Mucosa of descending colon (tissue), 3 donors: ENCODE data around the gene TNRC6C. TPM values are rescaled to one million over a fixed set of nuclear protein-coding genes. Genes with fewer than 3 reads are reported as not detected.

ENCODE experiments used
- ATAC-seq: fragments of 200-7000 bp; cut with Tn5 transposase; one replicate; pipeline ENCODE4 v1.9.1; 2020; ENCODE audit warnings: mild to moderate bottlenecking, moderate library complexity
- DNase-seq, 3 donors: peaks; one replicate each; pipeline ENCODE4 v3.0.0-alpha.2; 2020
- H3K36me3 ChIP-seq: fragments of 200-600 bp; one replicate; pipeline ENCODE4 v1.8.0; 2021; ENCODE audit warnings: low read depth, mild to moderate bottlenecking
- H3K4me1 ChIP-seq: fragments of 200-600 bp; one replicate; pipeline ENCODE4 v1.8.0; 2021; ENCODE audit warnings: low read depth, mild to moderate bottlenecking
- H3K4me3 ChIP-seq: fragments of 200-600 bp; one replicate; pipeline ENCODE4 v1.8.0; 2021; ENCODE audit warnings: mild to moderate bottlenecking
- H3K9me3 ChIP-seq: fragments of 200-600 bp; one replicate; pipeline ENCODE4 v1.8.0; 2021; ENCODE audit warnings: mild to moderate bottlenecking
- intact Hi-C, 2 donors: fragments of 100-400 bp; cut with DNase I in 1 of 2; cut with micrococcal nuclease in 1 of 2; formaldehyde crosslinking; loops; one replicate each; pipeline versions ENCODE4 v1.11.0 to v1.11.1; 2022; cut with DNase I, micrococcal nuclease
- total RNA-seq, 3 donors: library from RNA; stranded (reverse); fragmentation: NEBNext Ultra II Directional in 2 of 3; extraction: Animal tissue kit (Norgen Biotek cat#: 25700) in 2 of 3; gene quantifications; one replicate each; pipeline versions ENCODE4 v1.2.1 to v1.2.4, GENCODE V29; 2021 to 2023
- TF ChIP-seq, protein P1 (sequence below): fragments of 200-600 bp; IDR thresholded peaks from one replicate; pipeline ENCODE4 v1.8.0; 2022; ENCODE audit warnings: antibody characterized with exemption, mild to moderate bottlenecking
- donor health status: DM: no; HTN: no; CAD: no; lungs with moderate emphysema.
- donor health status: DM: no; HTN: no; CAD: no.
- donor health status: DM: no; HTN: yes; CAD: no.

Gene TNRC6C
- total RNA-seq, 3 donors from 2014 or later: 13.7 to 32.6 (median 20.7) TPM

DNA sequence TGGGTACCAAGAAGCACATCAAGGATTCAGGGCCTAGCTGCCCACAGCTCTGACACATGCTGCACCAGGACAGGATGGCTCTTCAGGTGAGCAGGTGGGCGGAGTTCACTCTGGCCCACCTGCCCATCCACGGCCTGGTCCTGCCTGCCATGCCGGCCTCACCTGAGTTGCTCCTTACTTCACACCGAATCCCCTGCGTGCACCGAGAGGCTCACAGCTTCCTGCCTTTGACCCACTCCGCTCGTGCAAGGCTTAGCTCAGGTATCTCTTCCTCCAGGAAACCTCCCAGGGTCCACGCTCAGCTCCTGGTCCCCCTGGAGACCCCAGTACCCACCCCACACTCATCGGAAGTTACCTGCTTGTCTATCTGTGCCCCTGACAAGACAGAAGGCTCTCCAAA is 21.6 kb upstream of the TNRC6C start:
- no peak overlapping the region for H3K4me3 ChIP-seq
- no peak for ATAC-seq

GRCh38 chr17:77941004-77941403 is 17.5 kb upstream of the TNRC6C start:
- intact Hi-C loops: no loop called here
- Histone ChIP-seq H3K36me3 (no peaks in the 10 kb centered on the region), H3K4me1 (peaks cover 2% of the 10 kb centered on the region), H3K4me3 (no peak overlapping the region), H3K9me3 (no peaks in the 10 kb centered on the region)
- DNase-seq (no peak), ATAC-seq (no peak)
- TF ChIP-seq, protein P1, sequence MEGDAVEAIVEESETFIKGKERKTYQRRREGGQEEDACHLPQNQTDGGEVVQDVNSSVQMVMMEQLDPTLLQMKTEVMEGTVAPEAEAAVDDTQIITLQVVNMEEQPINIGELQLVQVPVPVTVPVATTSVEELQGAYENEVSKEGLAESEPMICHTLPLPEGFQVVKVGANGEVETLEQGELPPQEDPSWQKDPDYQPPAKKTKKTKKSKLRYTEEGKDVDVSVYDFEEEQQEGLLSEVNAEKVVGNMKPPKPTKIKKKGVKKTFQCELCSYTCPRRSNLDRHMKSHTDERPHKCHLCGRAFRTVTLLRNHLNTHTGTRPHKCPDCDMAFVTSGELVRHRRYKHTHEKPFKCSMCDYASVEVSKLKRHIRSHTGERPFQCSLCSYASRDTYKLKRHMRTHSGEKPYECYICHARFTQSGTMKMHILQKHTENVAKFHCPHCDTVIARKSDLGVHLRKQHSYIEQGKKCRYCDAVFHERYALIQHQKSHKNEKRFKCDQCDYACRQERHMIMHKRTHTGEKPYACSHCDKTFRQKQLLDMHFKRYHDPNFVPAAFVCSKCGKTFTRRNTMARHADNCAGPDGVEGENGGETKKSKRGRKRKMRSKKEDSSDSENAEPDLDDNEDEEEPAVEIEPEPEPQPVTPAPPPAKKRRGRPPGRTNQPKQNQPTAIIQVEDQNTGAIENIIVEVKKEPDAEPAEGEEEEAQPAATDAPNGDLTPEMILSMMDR: no peak

More for the DNA sequence above, 21.6 kb upstream of the TNRC6C start:
- DNase-seq: no peak
- intact Hi-C loops: no loop called here
- H3K9me3 ChIP-seq: no peaks in the 10 kb centered on the region
- no peaks in the 10 kb centered on the region for H3K36me3 ChIP-seq
- peaks cover 3% of the 10 kb centered on the region for H3K4me1 ChIP-seq
- TF ChIP-seq, protein P1: no peak

DNA sequence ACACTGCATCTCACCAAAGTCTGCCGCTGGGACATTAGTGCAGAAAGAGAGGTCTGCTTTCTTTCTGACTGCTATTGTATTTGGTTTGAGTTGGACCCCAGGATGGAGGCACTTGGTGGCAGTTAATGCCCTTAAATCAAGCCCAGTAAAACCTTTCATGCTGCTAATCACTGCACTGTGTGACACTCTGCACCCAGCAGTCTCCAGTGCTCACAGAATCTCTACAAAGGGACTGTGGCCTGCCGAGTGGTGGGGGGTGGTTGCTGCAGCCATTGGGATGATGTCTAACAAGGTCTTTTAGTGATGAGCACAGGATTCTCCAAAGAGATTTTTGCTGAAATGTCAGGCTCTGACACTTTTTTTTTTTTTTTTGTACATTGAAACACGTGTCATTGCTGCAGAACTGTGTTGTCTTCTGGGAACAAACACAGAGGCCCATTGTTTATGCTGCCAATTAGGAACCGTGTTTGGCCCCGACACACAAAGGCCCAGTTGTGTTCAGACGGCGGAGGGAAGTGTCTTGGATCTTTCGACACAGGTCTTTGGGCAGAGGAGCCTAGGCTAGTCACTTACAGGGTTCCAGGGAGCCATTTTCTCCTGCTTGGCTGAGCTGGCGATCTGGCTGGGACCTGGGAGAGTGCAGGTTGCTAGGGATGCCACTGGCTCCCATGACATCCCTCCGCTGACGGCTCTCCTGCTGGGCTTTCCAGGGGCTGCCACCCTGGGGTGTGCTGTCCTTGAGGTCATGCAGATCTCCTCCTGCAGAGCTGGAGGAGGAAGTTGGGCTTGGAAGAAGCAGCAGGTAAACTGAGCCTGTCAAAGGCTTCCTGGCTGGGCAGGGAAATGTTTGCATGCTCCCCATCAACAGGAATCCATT is 16.2 kb upstream of the TNRC6C start:
- intact Hi-C loops: no loop called here
- Histone ChIP-seq H3K4me3 (no peak overlapping the region), H3K36me3 (no peaks in the 10 kb centered on the region), H3K9me3 (no peaks in the 10 kb centered on the region), H3K4me1 (no peaks in the 10 kb centered on the region)
- TF ChIP-seq, protein P1: no peak
- DNase-seq (no peak), ATAC-seq (no peak)

GRCh38 chr17:77943971-77944370 is 14.5 kb upstream of the TNRC6C start:
- TF ChIP-seq, protein P1: no peak
- ATAC-seq: no peak
- intact Hi-C loops: no loop called here
- no peak for DNase-seq
- H3K4me1 ChIP-seq: no peaks in the 10 kb centered on the region
- no peak overlapping the region for H3K4me3 ChIP-seq
- H3K9me3 ChIP-seq: no peaks in the 10 kb centered on the region
- H3K36me3 ChIP-seq: no peaks in the 10 kb centered on the region

DNA sequence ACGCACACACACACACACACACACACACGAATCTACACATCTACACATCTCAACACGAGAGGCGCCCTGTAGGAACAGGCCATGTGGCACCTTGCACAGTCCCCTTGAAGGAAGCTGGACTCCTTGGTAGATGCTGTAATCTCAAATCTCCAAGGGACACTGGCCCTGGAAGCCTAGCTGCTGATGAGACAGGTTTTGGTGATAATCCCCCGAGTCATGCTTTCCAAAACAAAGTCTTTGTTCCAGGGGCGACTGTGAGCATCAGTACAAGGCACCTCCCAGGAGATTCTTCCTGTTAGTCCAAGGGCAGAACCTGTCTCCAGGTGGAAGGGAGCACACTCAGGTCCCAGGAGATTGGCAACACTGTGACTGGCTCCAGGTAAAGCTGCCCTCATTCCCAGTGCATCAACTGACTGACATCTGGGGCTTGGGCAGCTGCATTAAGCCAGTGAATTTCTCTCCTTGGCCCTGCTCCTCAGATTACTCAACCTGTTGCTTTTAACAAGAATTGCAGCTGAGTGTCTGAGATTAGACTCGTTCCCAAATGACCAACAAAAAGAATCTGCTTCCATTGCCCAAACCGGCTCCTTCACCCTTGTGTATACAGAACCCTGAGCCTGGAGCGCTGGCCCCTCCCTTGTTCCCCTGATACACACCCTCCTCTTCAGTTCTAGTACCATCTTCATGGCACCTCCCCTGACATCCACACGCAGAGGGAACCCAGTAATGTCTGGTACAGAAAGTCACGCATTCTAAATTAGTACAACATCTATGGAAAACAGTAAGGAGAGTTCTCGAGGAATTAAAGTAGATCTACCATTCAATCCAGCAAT is 13.9 kb upstream of the TNRC6C start:
- DNase-seq (no peak), ATAC-seq (no peak)
- Histone ChIP-seq H3K4me1 (no peaks in the 10 kb centered on the region), H3K9me3 (no peaks in the 10 kb centered on the region), H3K4me3 (no peak overlapping the region), H3K36me3 (no peaks in the 10 kb centered on the region)
- intact Hi-C loops: no loop called here
- TF ChIP-seq, protein P1: no peak
